Transverse colon (tissue), 4 donors: Measurements from ENCODE around the gene JUND. TPM values are rescaled to one million over a fixed set of nuclear protein-coding genes. Genes with fewer than 3 reads are reported as not detected.
A peak's percentile ranks its signal among the peaks of the same experiment; 100 is the strongest.

Source experiments
- DNase-seq: peaks from one replicate; pipeline ENCODE4 v3.0.0-alpha.2; 2019
- H3K27ac ChIP-seq, 4 donors: fragments of 200-600 bp; sonication (generic); 2 replicates each; pipeline ENCODE4 v1.5.1; 2016 to 2018; ENCODE audit warnings: inconsistent platforms in 4 of 4
- H3K27me3 ChIP-seq: fragments of 200-600 bp; sonication (generic); 2 replicates; pipeline ENCODE4 v1.5.1; 2017; ENCODE audit warnings: inconsistent platforms
- H3K36me3 ChIP-seq, 4 donors: fragments of 200-600 bp; sonication (generic); 2 replicates each; pipeline ENCODE4 v1.5.1; 2017 to 2019; ENCODE audit warnings: inconsistent platforms in 4 of 4
- H3K4me1 ChIP-seq, 4 donors: fragments of 200-600 bp; sonication (generic); 2 replicates each; pipeline ENCODE4 v1.5.1; 2017 to 2020; ENCODE audit warnings: inconsistent platforms in 4 of 4
- H3K4me3 ChIP-seq, 4 donors: fragments of 200-600 bp; sonication (generic); 1 replicate in 1 of 4; 2 replicates in 3 of 4; pipeline versions ENCODE4 v1.5.1 to v1.6.1; 2017 to 2019; ENCODE audit warnings: inconsistent platforms in 4 of 4
- H3K9me3 ChIP-seq, 2 donors: fragments of 200-600 bp; sonication (generic); 2 replicates each; pipeline ENCODE4 v1.5.1; 2017 to 2019; ENCODE audit warnings: inconsistent platforms in 2 of 2
- EP300 ChIP-seq: sonication (generic); formaldehyde crosslinking; IDR thresholded peaks from one replicate; pipeline ENCODE4 v1.6.1; 2017; ENCODE audit warnings: antibody characterized with exemption, low read depth
- POLR2A ChIP-seq: fragments of 450-650 bp; IDR thresholded peaks from one replicate; pipeline ENCODE4 v1.6.1; 2016; ENCODE audit warnings: antibody characterized with exemption, mild to moderate bottlenecking, moderate library complexity
- POLR2AphosphoS5 ChIP-seq, 3 donors: sonication (generic); formaldehyde crosslinking; IDR thresholded peaks; one replicate each; pipeline ENCODE4 v1.6.1; 2016; ENCODE audit warnings: antibody characterized with exemption in 3 of 3
- WGBS, 2 donors: methylation state at CpG; one replicate each; pipeline ENCODE4 v1.1.5; 2018; ENCODE audit warnings: low coverage in 1 of 2; 5-methylcytosine and 5-hydroxymethylcytosine counted together
- in situ Hi-C, 4 donors: fragments of 200-750 bp; cut with MboI; loops; one replicate each; pipeline versions ENCODE4 v1.15.0 to v1.15.1; 2017; ENCODE audit warnings: low sequenced_read_pairs in 3 of 4, low pct_ligation_motif_present in 1 of 4, low pct_unique_long_range_greater_than_20kb in 1 of 4
- intact Hi-C: fragments of 100-400 bp; cut with DNase I; formaldehyde crosslinking; loops from one replicate; pipeline ENCODE4 v1.15.1; 2023; ENCODE audit warnings: low total_unique reads
- total RNA-seq, 4 donors: library from RNA; depleted of rRNA; stranded (reverse); fragments of >200 nt; gene quantifications; one replicate each; pipeline ENCODE4 v1.1.0, GENCODE V29; 2016
- TF ChIP-seq, protein P1 (sequence below), 5 experiments: fragments of 200-600 bp in 3 of 5; fragments of 450-650 bp in 2 of 5; sonication (generic) in 3 of 5; IDR thresholded peaks; 1 replicate in 2 of 5; 2 replicates in 3 of 5; pipeline ENCODE4 v1.5.1; 2016 to 2017; ENCODE audit warnings: antibody characterized with exemption in 5 of 5, inconsistent platforms in 3 of 5, mild to moderate bottlenecking in 2 of 5, moderate library complexity in 1 of 5

JUND gene
- total RNA-seq, 4 donors from 2014 or later, result 714 to 2,423 (median 1,288) TPM

DNA sequence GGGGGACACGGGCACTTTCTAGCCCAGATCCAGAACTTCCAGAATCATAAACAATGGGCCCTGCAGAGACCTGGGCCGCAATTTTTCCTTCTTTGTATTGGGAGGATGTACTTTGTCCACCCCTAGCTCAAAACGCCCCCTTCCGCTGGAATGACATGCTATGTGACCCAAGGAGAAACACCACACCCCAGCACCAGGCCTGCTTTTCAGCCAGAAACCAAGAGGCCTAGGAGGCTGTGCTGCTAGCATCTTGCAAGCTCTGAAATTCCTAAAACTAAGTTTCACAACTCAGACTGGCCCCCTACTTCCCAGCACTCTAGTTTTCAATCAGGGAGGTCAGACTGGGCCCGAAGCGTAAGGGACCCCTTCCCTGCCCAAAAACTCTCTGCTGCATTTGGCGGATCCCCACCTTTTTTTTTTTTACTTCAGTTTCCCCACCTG, 40.9 kb upstream of the JUND start:
- Histone ChIP-seq H3K4me1 (peaks cover 43 to 65% (median 56%) of the 10 kb centered on the region in 4 donors), H3K4me3 (peak overlapping the region; percentile 55 to 78 (median 68)), H3K36me3 (no peaks in the 10 kb centered on the region), H3K27ac (peak overlapping the region; percentile 95 to 98 (median 97)), H3K27me3 (no peaks in the 10 kb centered on the region), H3K9me3 (no peaks in the 10 kb centered on the region)
- intact Hi-C loops (no loop called here), in situ Hi-C loops (loop anchor here (5.0 to 10.0 kb wide), 2 partner anchors 45 to 48 kb away; partner anchors contain the start of gene IQCN (in 2 of the 4))
- TF ChIP-seq, protein P1, sequence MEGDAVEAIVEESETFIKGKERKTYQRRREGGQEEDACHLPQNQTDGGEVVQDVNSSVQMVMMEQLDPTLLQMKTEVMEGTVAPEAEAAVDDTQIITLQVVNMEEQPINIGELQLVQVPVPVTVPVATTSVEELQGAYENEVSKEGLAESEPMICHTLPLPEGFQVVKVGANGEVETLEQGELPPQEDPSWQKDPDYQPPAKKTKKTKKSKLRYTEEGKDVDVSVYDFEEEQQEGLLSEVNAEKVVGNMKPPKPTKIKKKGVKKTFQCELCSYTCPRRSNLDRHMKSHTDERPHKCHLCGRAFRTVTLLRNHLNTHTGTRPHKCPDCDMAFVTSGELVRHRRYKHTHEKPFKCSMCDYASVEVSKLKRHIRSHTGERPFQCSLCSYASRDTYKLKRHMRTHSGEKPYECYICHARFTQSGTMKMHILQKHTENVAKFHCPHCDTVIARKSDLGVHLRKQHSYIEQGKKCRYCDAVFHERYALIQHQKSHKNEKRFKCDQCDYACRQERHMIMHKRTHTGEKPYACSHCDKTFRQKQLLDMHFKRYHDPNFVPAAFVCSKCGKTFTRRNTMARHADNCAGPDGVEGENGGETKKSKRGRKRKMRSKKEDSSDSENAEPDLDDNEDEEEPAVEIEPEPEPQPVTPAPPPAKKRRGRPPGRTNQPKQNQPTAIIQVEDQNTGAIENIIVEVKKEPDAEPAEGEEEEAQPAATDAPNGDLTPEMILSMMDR (IDR thresholded peaks at IDR 0.05), result peak in 2 of 5 experiments; percentile 13 to 17
- peak in 2 of 3 donors; percentile 45 to 66 for TF ChIP-seq POLR2AphosphoS5 (IDR thresholded peaks at IDR 0.05)
- no peak for TF ChIP-seq EP300
- TF ChIP-seq POLR2A, result no peak
- 0% methylated on average over 3 to 7 of the region's 7 CpGs for WGBS, 2 donors
- DNase-seq, result peak; percentile 84

DNA sequence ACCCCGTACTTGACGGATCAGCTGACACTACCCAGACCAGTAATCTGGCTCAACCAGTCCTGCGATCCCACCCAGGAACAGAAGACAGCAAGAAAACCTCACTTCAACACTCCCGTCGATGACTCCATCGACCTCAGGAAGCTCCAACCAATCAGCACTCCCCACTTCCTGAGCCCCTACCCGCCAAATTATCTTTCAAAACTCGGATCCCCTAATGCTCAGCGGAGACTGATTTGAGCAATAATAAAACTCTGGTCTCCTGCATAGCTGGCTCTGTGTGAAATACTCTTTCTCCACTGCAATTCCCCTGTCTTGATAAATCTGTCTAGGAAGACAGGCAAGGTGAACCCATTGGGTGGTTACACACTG, 40.3 kb upstream of the JUND start:
- no peaks in the 10 kb centered on the region for H3K36me3 ChIP-seq
- no peak for TF ChIP-seq POLR2A
- no peak for TF ChIP-seq POLR2AphosphoS5 (IDR thresholded peaks at IDR 0.05)
- no peak for TF ChIP-seq EP300
- TF ChIP-seq, protein P1 (IDR thresholded peaks at IDR 0.05), result no peak
- WGBS, 2 donors, result 45% methylated on average over 9 of the region's 9 CpGs; no CpG with 5 or more reads in 1 of the 2 donors
- peaks cover 43 to 66% (median 56%) of the 10 kb centered on the region in 4 donors for H3K4me1 ChIP-seq
- H3K9me3 ChIP-seq, result no peaks in the 10 kb centered on the region
- in situ Hi-C loops (loop anchor here (5.0 to 10.0 kb wide), 2 partner anchors 44 to 47 kb away; partner anchors contain the start of gene IQCN (in 2 of the 4)), intact Hi-C loops (no loop called here)
- DNase-seq, result no peak
- H3K27ac ChIP-seq, result peak overlapping the region; percentile 95 to 98 (median 97)
- H3K4me3 ChIP-seq, result peak overlapping the region in 2 of 4 donors; percentile 66 to 78
- H3K27me3 ChIP-seq, result no peaks in the 10 kb centered on the region

DNA sequence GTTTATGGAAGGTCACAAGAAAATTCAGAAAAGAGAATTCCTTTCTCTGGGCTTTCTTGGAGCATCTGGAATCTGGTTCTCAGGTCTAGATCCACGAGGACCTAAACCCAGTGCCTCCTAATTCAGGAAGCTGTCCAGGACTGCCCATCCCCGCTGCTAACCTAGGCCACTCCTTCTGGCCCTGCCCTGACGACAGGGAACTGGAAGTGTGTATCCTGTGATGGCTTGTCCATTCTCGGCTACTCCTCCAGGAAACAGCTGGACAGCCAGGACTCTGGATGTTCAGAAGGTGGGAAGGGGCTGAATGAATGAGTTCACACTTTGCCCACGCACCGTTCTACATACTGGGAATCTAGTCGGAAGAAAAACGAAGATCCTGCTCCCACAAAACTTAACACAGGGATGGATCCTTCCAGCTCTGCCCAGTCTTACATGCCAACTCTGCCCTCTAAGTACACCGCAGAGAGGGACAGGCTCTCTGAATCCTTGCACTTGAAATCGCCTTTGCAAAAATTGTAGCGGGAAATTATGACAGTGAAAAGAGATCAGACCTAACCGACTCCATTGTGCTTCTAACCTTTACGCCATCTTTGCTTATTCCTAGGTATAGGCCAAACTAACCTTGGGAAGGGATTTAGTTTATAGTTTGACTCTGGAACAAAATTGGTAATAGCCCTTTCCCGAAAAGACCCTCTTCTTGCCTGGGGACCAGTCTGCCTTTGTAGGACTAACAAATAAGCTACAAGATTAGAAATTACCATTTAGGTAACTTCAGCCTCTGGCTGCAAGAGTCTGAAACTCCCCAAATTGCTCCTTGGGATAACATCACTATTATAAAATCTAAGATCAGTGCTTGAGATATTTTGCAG, 39.7 kb upstream of the JUND start:
- peak overlapping the region; percentile 95 to 98 (median 97) for H3K27ac ChIP-seq
- no peaks in the 10 kb centered on the region for H3K9me3 ChIP-seq
- intact Hi-C loops (no loop called here), in situ Hi-C loops (loop anchor here (5.0 to 10.0 kb wide), 2 partner anchors 44 to 46 kb away; partner anchors contain the start of gene IQCN (in 2 of the 4))
- WGBS, 2 donors, result 45 to 64% methylated on average over 6 to 14 of the region's 14 CpGs
- H3K4me1 ChIP-seq, result peaks cover 43 to 66% (median 58%) of the 10 kb centered on the region in 4 donors
- H3K27me3 ChIP-seq, result no peaks in the 10 kb centered on the region
- H3K4me3 ChIP-seq, result no peak overlapping the region
- peak; percentile 59 to 93 (median 92) for TF ChIP-seq POLR2AphosphoS5 (IDR thresholded peaks at IDR 0.05)
- TF ChIP-seq, protein P1 (IDR thresholded peaks at IDR 0.05), result no peak
- TF ChIP-seq EP300, result no peak
- peak; percentile 92 for TF ChIP-seq POLR2A
- no peaks in the 10 kb centered on the region for H3K36me3 ChIP-seq
- peak; percentile 87 for DNase-seq

DNA sequence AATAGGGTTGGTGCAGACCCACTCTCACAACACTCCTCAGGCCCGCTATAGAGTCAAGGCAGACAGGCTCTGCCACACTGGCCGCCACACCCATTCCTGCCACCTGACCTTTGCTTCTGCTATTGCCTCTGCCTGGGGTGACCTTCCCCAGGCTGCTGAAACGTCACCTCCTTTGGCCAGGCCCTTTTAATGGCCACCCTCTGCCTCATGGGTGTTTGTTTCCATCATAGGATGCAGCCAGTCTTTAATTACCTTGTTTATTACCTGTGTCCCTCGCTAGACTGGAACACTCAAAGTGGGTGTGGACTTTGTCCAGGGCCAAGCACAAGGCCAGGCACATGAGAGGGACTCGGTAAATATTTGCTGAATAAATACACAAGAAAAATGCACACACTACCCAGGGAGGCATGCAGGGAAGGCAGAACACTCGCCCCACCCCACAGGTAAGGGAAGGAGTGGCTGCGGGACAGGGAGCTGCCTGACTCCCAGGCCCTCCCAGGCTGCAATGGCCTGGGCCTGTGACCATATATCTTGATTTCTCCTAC, 38.2 kb upstream of the JUND start:
- peaks cover 43 to 68% (median 60%) of the 10 kb centered on the region in 4 donors for H3K4me1 ChIP-seq
- intact Hi-C loops, result no loop called here
- H3K9me3 ChIP-seq, result no peaks in the 10 kb centered on the region
- in situ Hi-C loops, result loop anchor here (5.0 to 10.0 kb wide), 2 partner anchors 42 to 45 kb away; partner anchors contain the start of gene IQCN (in 2 of the 4)
- H3K27ac ChIP-seq, result peak overlapping the region; percentile 95 to 98 (median 97)
- DNase-seq, result peak; percentile 89
- TF ChIP-seq POLR2AphosphoS5 (IDR thresholded peaks at IDR 0.05), result peak; percentile 32 to 92 (median 67)
- TF ChIP-seq, protein P1 (IDR thresholded peaks at IDR 0.05), result no peak
- peak; percentile 67 for TF ChIP-seq POLR2A
- TF ChIP-seq EP300, result peak; percentile 91
- no peaks in the 10 kb centered on the region for H3K36me3 ChIP-seq
- WGBS, 2 donors, result 40 to 44% methylated on average over 1 to 7 of the region's 7 CpGs
- H3K4me3 ChIP-seq, result peak overlapping the region in 1 of 4 donors; percentile 7
- no peaks in the 10 kb centered on the region for H3K27me3 ChIP-seq
